ENCODE data around the gene PHAF1. TPM values are rescaled to one million over a fixed set of nuclear protein-coding genes. Genes with fewer than 3 reads are reported as not detected.

The PHAF1 gene
- total RNA-seq, 1 donor from 2014 or later, result 10.4 TPM

- TF ChIP-seq CTCF (IDR thresholded peaks at IDR 0.05; ENCODE audit: borderline replicate concordance), result no peak
- peaks cover 46% of the 10 kb centered on the region for H3K4me1 ChIP-seq
- H3K27me3 ChIP-seq (ENCODE audit: low read depth), result no peaks in the 10 kb centered on the region
- H3K27ac ChIP-seq (replicated peaks), result no peak overlapping the region
- DNase-seq, result no peak
- H3K36me3 ChIP-seq, result peaks cover 16% of the 10 kb centered on the region
- no peak overlapping the region for H3K4me3 ChIP-seq
- intact Hi-C loops (cut with micrococcal nuclease), result no loop called here
- H3K9me3 ChIP-seq (replicated peaks), result no peaks in the 10 kb centered on the region
These were observed 69.8 kb downstream of the PHAF1 start for GRCh38 chr16:67179421-67180080.

DNA sequence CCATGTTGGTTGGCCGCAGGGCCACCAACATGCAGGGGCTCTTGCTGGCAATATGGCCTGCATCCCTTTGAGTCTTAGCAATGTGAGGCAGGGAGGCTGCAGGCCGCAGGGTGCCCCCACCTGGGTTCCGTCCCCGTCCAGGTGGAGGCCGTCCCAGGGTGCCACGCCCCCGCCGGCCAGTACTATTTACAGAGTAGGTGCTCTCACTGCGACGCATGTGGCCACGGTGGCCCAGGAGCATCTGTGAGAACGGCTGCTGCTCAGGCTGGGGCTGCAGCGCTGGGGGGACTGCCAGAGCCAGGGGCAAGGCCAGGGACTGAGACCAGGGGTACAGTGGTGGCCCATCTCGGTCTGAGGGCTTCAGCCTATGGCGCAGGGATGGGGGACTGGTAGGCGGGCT lies 70.4 kb downstream of the PHAF1 start:
- Histone ChIP-seq H3K36me3 (peaks cover 12% of the 10 kb centered on the region), H3K4me1 (peaks cover 46% of the 10 kb centered on the region)
- intact Hi-C loops (cut with micrococcal nuclease), result no loop called here

DNA sequence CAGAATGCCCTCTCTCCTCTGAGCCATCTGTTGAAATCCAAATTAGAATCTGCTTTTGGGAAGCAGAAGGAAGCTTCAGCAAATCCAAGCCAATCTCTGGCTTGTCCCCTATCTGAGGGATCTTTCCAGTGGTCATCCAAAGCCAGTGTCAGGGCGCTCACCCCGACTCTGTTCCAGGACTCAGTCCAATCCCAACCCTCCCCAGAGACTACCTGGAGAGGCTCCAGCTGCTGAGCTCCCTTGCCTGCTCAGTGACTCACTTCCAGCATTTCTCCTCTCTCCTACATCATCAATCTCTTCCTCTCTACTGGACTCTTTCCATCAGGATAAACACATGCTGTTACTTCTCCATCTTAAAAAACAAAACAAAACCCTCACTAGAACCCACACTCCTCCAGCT lies 71.6 kb downstream of the PHAF1 start:
- intact Hi-C loops (cut with micrococcal nuclease), result no loop called here
- no peak for TF ChIP-seq CTCF (IDR thresholded peaks at IDR 0.05; ENCODE audit: borderline replicate concordance)
- H3K4me1 ChIP-seq, result peaks cover 51% of the 10 kb centered on the region

More for the DNA sequence above, 70.4 kb downstream of the PHAF1 start:
- H3K4me3 ChIP-seq, result no peak overlapping the region
- no peak overlapping the region for H3K27ac ChIP-seq (replicated peaks)
- DNase-seq, result no peak
- TF ChIP-seq CTCF (IDR thresholded peaks at IDR 0.05; ENCODE audit: borderline replicate concordance), result no peak
- no peaks in the 10 kb centered on the region for H3K9me3 ChIP-seq (replicated peaks)
- H3K27me3 ChIP-seq (ENCODE audit: low read depth), result no peaks in the 10 kb centered on the region

DNA sequence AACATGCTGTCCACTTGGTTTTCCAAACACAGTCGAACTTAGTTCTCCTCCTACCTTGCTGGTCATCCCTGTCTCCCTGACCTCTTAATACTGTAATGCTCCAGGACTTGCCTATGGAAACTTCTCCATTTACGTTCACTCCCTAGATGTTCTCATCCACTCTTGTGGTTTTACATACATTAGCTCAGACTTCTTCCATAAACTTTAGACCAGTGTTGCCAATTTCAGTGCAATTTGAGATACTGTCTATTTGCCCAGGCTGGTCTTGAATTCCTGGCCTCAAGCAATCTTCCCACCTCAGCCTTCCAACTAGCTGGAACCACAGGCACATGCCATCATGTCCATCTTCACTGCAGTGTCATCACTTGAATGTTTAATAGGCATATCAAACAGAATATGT lies 72.5 kb downstream of the PHAF1 start:
- no peak overlapping the region for H3K27ac ChIP-seq (replicated peaks)
- no peaks in the 10 kb centered on the region for H3K27me3 ChIP-seq (ENCODE audit: low read depth)
- no peak overlapping the region for H3K4me3 ChIP-seq
- DNase-seq, result no peak
- H3K4me1 ChIP-seq, result peaks cover 51% of the 10 kb centered on the region
- intact Hi-C loops (cut with micrococcal nuclease), result no loop called here
- no peaks in the 10 kb centered on the region for H3K36me3 ChIP-seq
- H3K9me3 ChIP-seq (replicated peaks), result no peaks in the 10 kb centered on the region
- no peak for TF ChIP-seq CTCF (IDR thresholded peaks at IDR 0.05; ENCODE audit: borderline replicate concordance)

More for the DNA sequence above, 71.6 kb downstream of the PHAF1 start:
- Histone ChIP-seq H3K4me3 (no peak overlapping the region), H3K9me3 (replicated peaks) (no peaks in the 10 kb centered on the region), H3K27me3 (ENCODE audit: low read depth) (no peaks in the 10 kb centered on the region), H3K36me3 (peaks cover 3% of the 10 kb centered on the region), H3K27ac (replicated peaks) (peak overlapping the region; percentile 8)
- DNase-seq, result no peak

GRCh38 chr16:67183284-67183626 lies 73.5 kb downstream of the PHAF1 start:
- intact Hi-C loops (cut with micrococcal nuclease), result no loop called here
- H3K27me3 ChIP-seq (ENCODE audit: low read depth), result no peaks in the 10 kb centered on the region
- H3K4me3 ChIP-seq, result peak overlapping the region; percentile 75
- no peak for TF ChIP-seq CTCF (IDR thresholded peaks at IDR 0.05; ENCODE audit: borderline replicate concordance)
- no peaks in the 10 kb centered on the region for H3K9me3 ChIP-seq (replicated peaks)
- DNase-seq, result no peak
- H3K27ac ChIP-seq (replicated peaks), result peak overlapping the region; percentile 97
- H3K36me3 ChIP-seq, result no peaks in the 10 kb centered on the region
- peaks cover 42% of the 10 kb centered on the region for H3K4me1 ChIP-seq

All from left ventricle myocardium inferior (tissue), 1 donor.